Body of pancreas (tissue), 4 donors: ENCODE measurements around the gene SMG7. TPM values are rescaled to one million over a fixed set of nuclear protein-coding genes. Genes with fewer than 3 reads are reported as not detected.

Experiments used
- ATAC-seq: fragments of 150-250 bp; one replicate; pipeline ENCODE4 v1.9.1; 2016
- DNase-seq, 4 donors: peaks; one replicate each; pipeline ENCODE4 v3.0.0-alpha.2; 2019
- H3K27ac ChIP-seq, 4 donors: fragments of 200-600 bp; sonication (generic); 1 replicate in 3 of 4; 2 replicates in 1 of 4; pipeline versions ENCODE4 v1.5.1 to v1.6.1; 2016 to 2019; ENCODE audit warnings: mild to moderate bottlenecking in 1 of 4, mixed read lengths in 1 of 4, moderate library complexity in 1 of 4
- H3K27me3 ChIP-seq, 2 donors: fragments of 200-600 bp; sonication (generic); one replicate each; pipeline ENCODE4 v1.6.0; 2016; ENCODE audit warnings: mild to moderate bottlenecking in 1 of 2
- H3K36me3 ChIP-seq, 2 donors: fragments of 200-600 bp; sonication (generic); replicated peaks in 1 of 2; 2 replicates each; pipeline ENCODE4 v1.5.1; 2016; ENCODE audit warnings: low read depth in 2 of 2; ENCODE audit not compliant: insufficient read depth in 1 of 2
- H3K4me1 ChIP-seq: fragments of 200-600 bp; sonication (generic); one replicate; pipeline ENCODE4 v1.6.0; 2016
- H3K4me3 ChIP-seq, 2 donors: fragments of 200-600 bp; sonication (generic); 1 replicate in 1 of 2; 2 replicates in 1 of 2; pipeline ENCODE4 v1.5.1; 2016 to 2019
- H3K9me3 ChIP-seq, 3 donors: fragments of 200-600 bp; sonication (generic); 1 replicate in 2 of 3; 2 replicates in 1 of 3; pipeline ENCODE4 v1.5.1; 2016
- CTCF ChIP-seq, 7 experiments: fragments of 450-650 bp in 4 of 7; fragments of 200-600 bp in 3 of 7; sonication (generic) in 3 of 7; IDR thresholded peaks; one replicate each; pipeline ENCODE4 v1.5.1; 2016 to 2019; ENCODE audit warnings: antibody characterized with exemption in 7 of 7
- POLR2A ChIP-seq, 3 donors: fragments of 450-650 bp; IDR thresholded peaks; one replicate each; pipeline ENCODE4 v1.6.1; 2016; ENCODE audit warnings: antibody characterized with exemption in 3 of 3, mild to moderate bottlenecking in 2 of 3
- WGBS, 2 donors: methylation state at CpG; one replicate each; pipeline ENCODE4 v1.1.5; 2017; 5-methylcytosine and 5-hydroxymethylcytosine counted together
- intact Hi-C: fragments of 100-400 bp; cut with DNase I; formaldehyde crosslinking; loops from one replicate; pipeline ENCODE4 v1.15.1; 2023
- total RNA-seq, 2 donors: library from RNA; depleted of rRNA; stranded (reverse); fragments of >200 nt; gene quantifications; one replicate each; pipeline ENCODE4 v1.1.0, GENCODE V29; 2016

Gene SMG7
- total RNA-seq, 2 donors from 2014 or later: 22.4 to 34.2 TPM

- intact Hi-C loops: no loop called here
- Histone ChIP-seq H3K9me3 (no peaks in the 10 kb centered on the region), H3K27ac (no peak overlapping the region), H3K4me3 (no peak overlapping the region), H3K4me1 (no peaks in the 10 kb centered on the region), H3K27me3 (no peaks in the 10 kb centered on the region), H3K36me3 (no peaks in the 10 kb centered on the region)
- ATAC-seq: no peak
- 96 to 97% methylated on average over 11 of the region's 11 CpGs for WGBS, 2 donors
- TF ChIP-seq CTCF (IDR thresholded peaks at IDR 0.05) (no peak), POLR2A (IDR thresholded peaks at IDR 0.05) (no peak)
- DNase-seq: no peak
Observed at GRCh38 chr1:183495420-183495819, 23.1 kb downstream of the SMG7 start.

- Histone ChIP-seq H3K27me3 (no peaks in the 10 kb centered on the region), H3K4me1 (no peaks in the 10 kb centered on the region), H3K4me3 (no peak overlapping the region), H3K36me3 (no peaks in the 10 kb centered on the region), H3K9me3 (no peaks in the 10 kb centered on the region), H3K27ac (no peak overlapping the region)
- TF ChIP-seq POLR2A (IDR thresholded peaks at IDR 0.05) (no peak), CTCF (IDR thresholded peaks at IDR 0.05) (no peak)
- no peak for ATAC-seq
- no peak for DNase-seq
- WGBS, 2 donors: 97 to 100% methylated on average over 2 of the region's 2 CpGs
- intact Hi-C loops: no loop called here
Observed at GRCh38 chr1:183497218-183497617, 24.9 kb downstream of the SMG7 start.

DNA sequence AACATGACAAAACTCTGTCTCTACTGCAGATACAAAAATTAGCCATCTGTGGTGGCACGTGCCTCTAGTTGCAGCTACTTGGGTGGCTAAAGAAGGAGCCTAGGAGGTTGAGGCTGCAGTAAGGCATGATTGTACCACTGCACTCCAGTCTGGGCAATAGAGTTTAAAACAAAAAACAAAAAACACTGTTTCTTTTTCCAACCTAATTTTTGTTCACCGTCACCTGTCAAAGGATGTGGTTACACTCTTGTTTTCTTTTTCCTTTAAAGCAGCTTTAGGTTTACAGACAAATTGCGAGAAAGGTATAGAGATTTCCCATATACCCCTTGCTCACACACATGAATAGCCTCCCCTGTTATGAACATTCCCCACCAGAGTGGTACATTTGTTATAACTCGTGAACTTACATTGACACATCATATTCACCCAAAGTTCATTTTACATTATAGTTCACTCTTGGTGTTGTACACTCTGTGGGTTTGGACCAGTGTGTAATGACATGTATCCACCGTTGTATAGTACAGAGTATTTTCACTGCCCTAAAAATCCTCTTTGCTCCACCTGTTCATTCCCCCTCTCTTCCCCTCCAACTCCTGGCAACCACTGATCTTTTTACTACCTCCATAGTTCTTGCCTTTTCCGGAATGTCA is 26.2 kb downstream of the SMG7 start:
- 79 to 89% methylated on average over 6 of the region's 6 CpGs for WGBS, 2 donors
- no peaks in the 10 kb centered on the region for H3K27me3 ChIP-seq
- intact Hi-C loops: no loop called here
- H3K36me3 ChIP-seq: no peaks in the 10 kb centered on the region
- peaks cover 5% of the 10 kb centered on the region for H3K4me1 ChIP-seq
- H3K27ac ChIP-seq: no peak overlapping the region
- TF ChIP-seq CTCF (IDR thresholded peaks at IDR 0.05) (no peak), POLR2A (IDR thresholded peaks at IDR 0.05) (no peak)
- DNase-seq: no peak
- no peak for ATAC-seq
- no peaks in the 10 kb centered on the region for H3K9me3 ChIP-seq
- no peak overlapping the region for H3K4me3 ChIP-seq

DNA sequence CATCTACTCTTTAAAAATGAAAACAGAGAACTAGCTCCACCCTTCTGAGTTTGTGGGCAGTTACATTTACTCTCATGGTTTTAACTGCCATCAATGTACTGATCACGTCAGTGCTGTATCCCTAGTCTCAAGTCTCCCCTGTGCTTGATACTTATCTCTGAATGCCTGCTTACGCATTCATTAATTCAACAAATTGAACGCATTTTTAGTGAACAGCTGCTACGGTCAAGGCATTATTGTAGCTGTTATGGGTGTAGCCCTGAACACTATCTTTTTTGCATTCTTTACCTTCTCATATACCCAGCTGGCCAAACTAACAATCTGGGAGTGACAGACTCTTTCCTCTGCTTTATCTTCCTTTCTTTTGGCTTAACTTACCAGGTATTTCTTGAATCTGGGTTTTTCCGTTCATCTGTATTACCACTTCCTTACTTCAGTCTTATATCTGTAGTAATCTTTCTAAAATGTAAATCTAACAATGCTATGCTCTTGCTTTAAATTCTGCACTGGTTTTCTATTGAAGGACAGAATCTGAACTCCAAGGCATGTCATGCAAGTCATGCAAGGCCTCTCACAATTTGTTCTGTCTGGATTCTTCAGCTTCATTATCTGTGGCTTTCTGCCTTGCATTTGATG is 33.3 kb downstream of the SMG7 start:
- peaks cover 11% of the 10 kb centered on the region for H3K4me1 ChIP-seq
- ATAC-seq (no peak), DNase-seq (no peak)
- H3K36me3 ChIP-seq: no peaks in the 10 kb centered on the region
- no peak for TF ChIP-seq POLR2A (IDR thresholded peaks at IDR 0.05)
- no peak for TF ChIP-seq CTCF (IDR thresholded peaks at IDR 0.05)
- no peak overlapping the region for H3K27ac ChIP-seq
- H3K9me3 ChIP-seq: no peaks in the 10 kb centered on the region
- intact Hi-C loops: no loop called here
- 58% methylated on average over 5 of the region's 5 CpGs for WGBS, 2 donors
- no peaks in the 10 kb centered on the region for H3K27me3 ChIP-seq
- H3K4me3 ChIP-seq: no peak overlapping the region

- Histone ChIP-seq H3K36me3 (no peaks in the 10 kb centered on the region), H3K4me1 (peaks cover 11% of the 10 kb centered on the region), H3K27ac (no peak overlapping the region), H3K27me3 (no peaks in the 10 kb centered on the region), H3K9me3 (no peaks in the 10 kb centered on the region), H3K4me3 (no peak overlapping the region)
- DNase-seq (no peak), ATAC-seq (no peak)
- intact Hi-C loops: no loop called here
- 86 to 92% methylated on average over 4 of the region's 4 CpGs for WGBS, 2 donors
- no peak for TF ChIP-seq POLR2A (IDR thresholded peaks at IDR 0.05)
- no peak for TF ChIP-seq CTCF (IDR thresholded peaks at IDR 0.05)
Observed at GRCh38 chr1:183506561-183506960, 34.3 kb downstream of the SMG7 start.
